ENCODE data around the gene LPAR2.

GRCh38 chr19:19597809-19598306 lies 30.2 kb downstream of the LPAR2 start:
- TF ChIP-seq CTCF (IDR thresholded peaks at IDR 0.05) (no peak), POLR2A (IDR thresholded peaks at IDR 0.05) (no peak)
